HT1080 (cell line): Measurements from ENCODE around the gene DEDD2. TPM values are rescaled to one million over a fixed set of nuclear protein-coding genes. Genes with fewer than 3 reads are reported as not detected.

Experiments used
- DNase-seq: peaks from one replicate; pipeline ENCODE4 v3.0.0-alpha.2; 2015; ENCODE audit warnings: low read depth
- total RNA-seq: library from RNA; depleted of rRNA; stranded (reverse); fragments of >200 nt; shearing (Covaris generic); gene quantifications from 2 replicates; pipeline ENCODE4 v1.2.3, GENCODE V29; 2014

The DEDD2 gene
- total RNA-seq, 1 experiment from 2014 or later = 38.2 TPM

GRCh38 chr19:42249149-42249750 lies 31.8 kb upstream of the DEDD2 start:
- no peak for DNase-seq

- no peak for DNase-seq
Observed at GRCh38 chr19:42248270-42249148, 31.0 kb upstream of the DEDD2 start.

GRCh38 chr19:42247640-42248199 lies 30.2 kb upstream of the DEDD2 start:
- no peak for DNase-seq

- DNase-seq = no peak
Observed at GRCh38 chr19:42246922-42247639, 29.6 kb upstream of the DEDD2 start.

- DNase-seq = peak; percentile 74
Observed at GRCh38 chr19:42246143-42246921, 28.9 kb upstream of the DEDD2 start.

GRCh38 chr19:42245231-42245630 lies 27.8 kb upstream of the DEDD2 start:
- DNase-seq = no peak

GRCh38 chr19:42244347-42245220 lies 27.1 kb upstream of the DEDD2 start:
- peak; percentile 97 for DNase-seq

- peak; percentile 99 for DNase-seq
Observed at GRCh38 chr19:42242512-42243409, 25.3 kb upstream of the DEDD2 start, which contains the start of gene GSK3A. TSS of gene GSK3A (minus strand) at chr19:42242602. CDS start at chr19:42242465, 137 bp downstream.

GRCh38 chr19:42242069-42242511 lies 24.6 kb upstream of the DEDD2 start:
- no peak for DNase-seq

- DNase-seq = no peak
Observed at GRCh38 chr19:42241279-42241678, 23.8 kb upstream of the DEDD2 start.

- no peak for DNase-seq
Observed at GRCh38 chr19:42239544-42240220, 22.2 kb upstream of the DEDD2 start.

- no peak for DNase-seq
Observed at GRCh38 chr19:42235181-42235580, 17.7 kb upstream of the DEDD2 start.

GRCh38 chr19:42234364-42234763 lies 16.9 kb upstream of the DEDD2 start:
- DNase-seq = no peak

GRCh38 chr19:42233678-42234292 lies 16.3 kb upstream of the DEDD2 start:
- no peak for DNase-seq

GRCh38 chr19:42233106-42233505 lies 15.6 kb upstream of the DEDD2 start:
- DNase-seq = no peak

- DNase-seq = no peak
Observed at GRCh38 chr19:42232435-42232834, 15.0 kb upstream of the DEDD2 start.

- DNase-seq = no peak
Observed at GRCh38 chr19:42230571-42230970, 13.1 kb upstream of the DEDD2 start.
